Erythroblast (primary cell): ENCODE measurements around the gene TMEM63A.

Source experiments
- GATA1 ChIP-seq: IDR thresholded peaks from 2 replicates; pipeline ENCODE4 v1.6.1; 2011; ENCODE audit warnings: low read depth, mild to moderate bottlenecking, control low read depth, low read length, moderate library complexity
- POLR2A ChIP-seq: IDR thresholded peaks from 2 replicates; pipeline ENCODE4 v1.6.1; 2011; ENCODE audit warnings: mild to moderate bottlenecking, low read length

DNA sequence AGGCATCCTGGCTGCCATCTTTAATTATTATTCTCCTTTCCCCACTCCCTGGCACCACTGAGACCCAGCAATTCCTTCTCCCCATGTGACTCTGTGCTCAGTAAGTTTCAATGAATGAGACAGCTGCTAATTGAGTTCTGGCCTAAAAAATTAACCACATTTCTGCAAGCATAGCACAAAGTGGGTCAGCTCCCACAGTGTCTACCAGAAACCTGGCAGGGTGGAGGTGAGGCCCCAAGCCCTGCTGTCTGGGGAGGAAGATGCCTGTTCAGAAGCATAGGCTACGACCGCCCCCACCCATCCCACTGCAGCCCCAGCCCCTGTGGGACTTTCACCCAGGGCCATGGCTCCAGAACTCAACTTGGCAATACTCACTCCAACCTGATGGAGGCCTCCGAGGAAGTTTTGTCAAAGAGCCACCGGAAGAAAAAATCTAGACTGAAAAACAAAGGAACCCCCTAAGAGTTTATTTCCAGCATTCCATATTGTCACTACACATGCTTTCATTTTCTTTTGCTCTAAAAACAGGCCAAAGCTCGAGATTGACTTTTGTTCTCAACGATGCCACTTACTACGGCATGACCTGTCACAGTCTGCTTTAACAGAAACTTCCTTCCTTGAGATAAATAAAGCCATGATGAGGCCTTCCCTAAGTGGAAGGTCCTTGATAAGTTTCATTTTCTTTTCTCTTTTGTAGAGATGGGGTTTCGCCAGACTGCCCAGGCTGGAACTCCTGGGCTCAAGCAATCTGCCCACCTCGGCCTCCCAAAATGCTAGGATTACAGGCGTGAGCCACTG is 26.5 kb downstream of the TMEM63A start:
- TF ChIP-seq POLR2A (no peak), GATA1 (no peak)
